Right hindlimb (tissue), 1 donor: Measurements from ENCODE around the gene FURIN.
A peak's percentile ranks its signal among the peaks of the same experiment; 100 is the strongest.
"Not testable (repeated sequence)": the region's sequence is repeated elsewhere in the genome, so short reads cannot be mapped to it uniquely, and the experiment has no call there.

Experiments
- DNase-seq: peaks from one replicate; pipeline ENCODE4 v3.0.0-alpha.2; 2018

Gene FURIN

DNA sequence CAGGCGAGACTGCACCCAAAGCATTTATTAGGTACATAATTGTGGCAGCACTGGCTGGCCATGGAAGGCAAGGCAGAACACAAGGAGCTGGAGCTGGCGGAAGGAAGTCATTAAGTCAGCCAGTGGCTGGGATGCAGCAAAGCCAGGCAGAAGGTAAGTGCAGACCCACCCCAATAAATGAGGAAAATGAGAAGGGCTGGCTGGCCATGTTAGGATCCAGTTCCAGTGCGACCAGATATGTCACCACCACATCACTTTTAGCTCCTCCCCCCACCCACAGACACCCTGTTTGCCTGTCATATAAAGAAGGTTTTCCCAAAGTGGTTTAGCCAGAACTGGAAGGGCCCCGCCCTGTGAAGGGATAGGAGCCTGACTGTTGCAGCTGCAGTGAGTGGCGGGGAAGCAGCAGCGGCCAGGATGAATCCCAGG, at the start of gene FURIN:
FURIN (plus strand) TSS at position 328 of the 429 bp plus-strand sequence. CDS start 7,153 bp downstream, outside the sequence.
- no peak for DNase-seq

DNA sequence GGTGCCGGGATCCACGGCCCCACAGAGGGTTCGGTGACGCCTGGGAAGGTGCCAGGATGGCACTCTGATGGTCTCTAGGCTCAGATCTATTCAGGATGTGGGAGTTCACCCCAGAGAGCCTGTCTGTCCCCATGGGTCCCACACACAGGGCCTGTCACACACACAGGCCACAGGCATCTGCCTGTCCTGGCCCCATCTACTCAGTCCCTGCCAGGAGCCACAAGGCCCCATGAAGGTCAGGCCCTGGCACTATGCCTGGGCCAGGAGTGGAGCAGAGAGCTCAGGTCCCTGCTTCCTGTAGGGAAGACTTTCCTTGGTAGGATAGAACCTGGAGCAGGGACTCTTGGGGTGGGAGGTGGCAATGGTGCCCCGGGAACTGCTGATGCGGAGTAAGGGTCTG, 49.0 kb upstream of the FURIN start:
- no peak for DNase-seq

DNA sequence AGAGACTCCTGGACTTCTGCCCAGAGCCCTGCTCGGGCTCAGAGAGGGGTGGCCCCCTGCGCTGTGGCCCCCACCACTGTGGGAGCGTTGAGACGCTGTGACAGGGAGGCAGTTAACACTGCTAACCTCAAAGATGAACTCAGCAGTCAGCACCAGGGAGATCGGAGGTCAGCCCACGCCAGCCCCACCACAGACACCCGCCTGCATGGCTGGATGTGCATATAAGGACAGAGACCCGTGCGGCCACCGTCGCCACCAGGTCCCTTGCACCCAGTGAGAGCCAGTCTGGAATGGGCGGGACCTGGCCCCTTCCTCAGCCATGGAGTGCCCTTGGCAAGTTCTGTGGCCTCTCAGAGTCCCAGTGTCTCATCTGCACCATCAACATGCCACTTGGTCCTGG, 48.5 kb upstream of the FURIN start:
- DNase-seq, result no peak

- DNase-seq, result no peak
These were observed 47.9 kb upstream of the FURIN start for GRCh38 chr15:90820481-90820880.

DNA sequence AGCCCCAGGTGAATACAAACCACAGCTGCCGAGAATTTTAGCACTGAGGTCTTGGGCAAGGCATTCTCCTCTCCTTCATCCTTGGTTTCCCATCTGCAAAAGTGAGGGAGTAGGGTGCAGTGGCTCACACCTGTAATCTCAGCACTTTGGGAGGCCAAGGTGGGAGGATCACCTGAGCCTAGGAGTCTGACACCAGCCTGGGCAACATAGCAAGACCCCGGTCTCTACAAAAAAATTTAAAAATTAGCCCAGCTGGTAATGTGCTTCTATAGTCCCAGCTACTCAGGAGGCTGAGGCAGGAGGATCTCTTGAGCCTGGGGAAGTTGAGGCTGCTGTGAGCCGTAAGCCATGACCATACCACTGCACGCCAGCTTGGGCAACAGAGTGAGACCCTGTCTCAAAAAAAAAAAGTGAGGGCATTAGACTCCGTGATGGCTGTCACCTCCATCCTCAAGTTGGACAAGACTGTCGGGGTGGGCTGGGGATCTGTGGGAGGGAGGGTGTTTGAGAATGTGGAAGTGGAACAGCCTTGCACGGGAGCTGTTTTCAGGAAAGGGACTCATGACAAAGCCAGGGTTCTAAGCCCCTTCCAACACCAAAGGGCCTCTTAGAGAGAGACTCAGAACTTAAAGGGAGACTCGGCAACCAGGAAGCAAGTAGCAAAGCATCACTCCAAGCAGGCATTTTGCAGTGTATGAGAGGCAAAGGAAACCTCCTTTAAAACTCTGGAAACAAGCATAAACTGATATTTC, 46.0 kb upstream of the FURIN start:
- DNase-seq, result no peak

DNA sequence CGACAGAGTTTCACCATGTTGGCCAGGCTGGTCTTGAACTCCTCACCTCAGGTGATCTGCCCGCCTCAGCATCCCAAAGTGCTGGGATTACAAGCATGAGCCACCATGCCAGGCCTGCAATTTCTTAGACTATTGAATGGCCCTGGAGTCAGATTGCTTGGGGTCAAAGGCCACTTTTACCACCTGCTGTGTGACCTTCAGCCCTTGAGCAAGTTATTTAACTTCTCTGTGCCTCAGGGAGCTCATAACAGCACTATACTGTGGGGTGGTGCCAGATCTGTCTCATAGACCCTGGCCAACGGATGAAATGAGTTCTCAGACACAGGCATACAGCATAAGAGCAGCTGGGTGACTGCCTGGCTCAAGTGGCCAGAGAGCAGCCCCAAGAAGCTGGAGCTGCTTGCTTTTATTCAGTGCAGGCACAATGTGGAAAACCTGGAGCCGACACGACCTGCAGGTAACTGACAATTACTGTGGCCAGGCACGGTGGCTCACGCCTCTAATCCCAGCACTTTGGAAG, 44.9 kb upstream of the FURIN start:
- no peak for DNase-seq

DNA sequence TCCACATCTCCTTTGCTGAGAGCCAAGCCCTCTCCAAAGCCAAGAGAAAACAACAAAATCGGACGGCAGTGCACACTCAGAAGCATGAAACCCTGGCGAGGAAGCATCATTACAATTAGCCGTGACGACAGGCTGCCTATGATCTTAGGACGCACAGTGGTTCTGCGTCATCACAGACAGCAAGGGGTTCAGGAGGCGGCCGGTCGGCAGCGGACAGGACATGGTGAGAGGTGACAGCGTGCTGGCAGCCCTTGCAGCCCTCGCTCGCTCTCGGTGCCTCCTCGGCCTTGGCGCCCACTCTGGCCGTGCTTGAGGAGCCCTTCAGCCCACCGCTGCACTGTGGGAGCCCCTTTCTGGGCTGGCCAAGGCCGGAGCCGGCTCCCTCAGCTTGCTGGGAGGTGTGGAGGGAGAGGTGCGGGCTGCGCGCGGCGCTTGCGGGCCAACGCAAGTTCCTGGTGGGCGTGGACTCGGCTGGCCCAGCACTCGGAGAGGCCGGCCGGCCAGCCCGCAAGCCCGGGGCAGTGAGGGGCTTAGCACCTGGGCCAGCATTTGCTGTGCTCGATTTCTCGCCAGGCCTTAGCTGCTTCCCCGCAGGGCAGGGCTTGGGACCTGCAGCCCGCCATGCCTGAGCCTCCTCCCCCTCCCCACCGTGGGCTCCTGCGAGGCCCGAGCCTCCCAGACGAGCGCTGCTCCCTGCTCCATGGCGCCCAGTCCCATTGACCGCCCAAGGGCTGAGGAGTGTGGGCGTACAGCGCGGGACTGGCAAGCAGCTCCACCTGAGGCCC, 43.1 kb upstream of the FURIN start:
- not testable (repeated sequence) for DNase-seq

GRCh38 chr15:90826206-90826885, 42.0 kb upstream of the FURIN start:
- DNase-seq, result not testable (repeated sequence)

- DNase-seq, result no peak
These were observed 41.4 kb upstream of the FURIN start for GRCh38 chr15:90826886-90827435.

GRCh38 chr15:90828111-90828510, 40.3 kb upstream of the FURIN start:
- DNase-seq, result no peak

DNA sequence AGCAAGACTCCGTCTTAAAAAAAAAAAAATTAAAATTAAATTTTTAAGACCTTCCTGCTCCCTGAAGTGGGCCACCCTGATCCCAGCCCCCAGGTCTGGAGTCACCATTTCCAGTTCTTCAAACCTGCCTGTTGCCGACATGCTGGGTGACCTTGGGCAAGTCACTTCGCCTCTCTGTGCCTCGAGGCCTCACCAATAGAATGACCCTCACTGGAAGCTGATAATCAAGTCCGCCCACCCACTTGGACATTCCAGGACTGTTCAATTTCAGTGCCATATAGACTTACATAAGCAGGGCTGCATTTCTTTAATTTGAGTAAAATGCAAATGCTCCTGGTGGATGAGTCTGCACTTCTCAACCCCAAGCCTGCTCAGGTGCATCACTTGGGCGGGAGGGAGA, 39.3 kb upstream of the FURIN start:
- DNase-seq, result no peak

DNA sequence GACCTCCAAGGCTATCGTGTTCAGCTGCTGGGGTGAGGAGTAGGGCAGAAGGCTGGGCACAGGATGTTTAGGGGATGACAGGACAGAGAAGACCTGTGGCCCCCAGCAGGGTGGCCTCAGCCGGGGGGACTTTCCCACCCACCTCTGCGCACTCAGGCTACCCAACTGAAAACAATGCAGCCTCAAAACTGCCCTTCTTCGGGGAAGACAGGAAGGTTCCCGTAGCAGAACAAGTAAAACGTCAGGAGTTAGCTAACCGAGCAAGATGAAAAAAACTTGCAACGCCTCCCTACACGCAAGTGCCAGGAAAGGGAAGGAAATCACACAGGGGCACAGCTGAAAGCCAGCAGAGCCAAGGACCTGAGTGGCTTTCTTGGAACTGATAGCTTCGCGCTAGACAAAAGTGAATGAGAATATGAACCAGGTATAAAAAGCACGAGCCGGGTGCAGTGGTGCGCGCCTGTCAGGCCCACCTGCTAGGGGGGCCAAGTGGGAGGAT, 38.4 kb upstream of the FURIN start:
- DNase-seq, result no peak

- no peak for DNase-seq
These were observed 33.8 kb upstream of the FURIN start for GRCh38 chr15:90834626-90835025.

DNA sequence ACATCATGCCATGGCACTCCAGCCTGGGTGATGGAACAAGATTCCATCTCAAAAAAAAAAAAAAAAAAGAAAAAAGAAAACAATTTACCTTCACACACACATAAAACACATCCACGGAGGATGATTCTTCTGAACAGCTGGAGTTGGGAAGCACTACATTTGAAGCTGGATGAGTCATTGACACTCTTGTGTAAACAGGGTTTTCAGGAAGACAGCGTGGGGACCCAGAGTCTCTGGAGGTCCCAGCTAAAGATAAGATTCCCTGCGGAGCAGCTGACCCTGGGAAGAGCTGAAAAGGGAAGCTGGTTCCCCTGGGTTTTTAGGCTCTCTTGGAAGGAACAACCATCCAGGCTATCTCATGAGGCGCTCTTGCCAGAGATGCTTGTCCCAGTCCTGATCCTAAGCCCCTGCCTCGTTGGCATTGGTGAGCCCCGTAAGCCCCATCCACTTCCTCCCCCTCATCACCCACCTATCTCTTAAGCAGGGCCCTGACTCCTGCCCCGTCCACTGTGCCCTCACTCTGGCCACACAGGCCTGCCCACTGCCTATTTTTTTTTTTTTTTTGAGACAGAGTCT, 32.0 kb upstream of the FURIN start:
- DNase-seq, result no peak

DNA sequence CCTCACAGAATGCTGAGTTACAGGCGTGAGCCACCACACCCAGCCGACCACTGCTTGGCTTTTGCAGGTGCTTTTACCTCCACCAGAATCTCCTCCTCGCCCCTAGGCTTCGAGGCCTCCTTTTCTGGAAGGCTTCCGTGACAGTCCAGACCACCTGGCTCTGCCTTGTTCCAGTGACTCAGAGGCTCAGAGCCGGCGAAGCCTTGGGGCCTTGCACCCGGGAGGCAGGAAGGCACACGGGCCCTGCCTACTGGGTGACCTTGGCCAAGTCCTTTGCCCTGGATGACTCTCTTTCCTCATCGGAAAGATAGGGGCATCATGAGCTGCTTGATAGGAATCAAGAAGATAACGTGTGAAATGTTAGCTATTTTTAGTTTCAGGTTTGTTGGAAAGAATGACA, 31.3 kb upstream of the FURIN start:
- no peak for DNase-seq

GRCh38 chr15:90838139-90838538, 30.2 kb upstream of the FURIN start:
- DNase-seq, result no peak

DNA sequence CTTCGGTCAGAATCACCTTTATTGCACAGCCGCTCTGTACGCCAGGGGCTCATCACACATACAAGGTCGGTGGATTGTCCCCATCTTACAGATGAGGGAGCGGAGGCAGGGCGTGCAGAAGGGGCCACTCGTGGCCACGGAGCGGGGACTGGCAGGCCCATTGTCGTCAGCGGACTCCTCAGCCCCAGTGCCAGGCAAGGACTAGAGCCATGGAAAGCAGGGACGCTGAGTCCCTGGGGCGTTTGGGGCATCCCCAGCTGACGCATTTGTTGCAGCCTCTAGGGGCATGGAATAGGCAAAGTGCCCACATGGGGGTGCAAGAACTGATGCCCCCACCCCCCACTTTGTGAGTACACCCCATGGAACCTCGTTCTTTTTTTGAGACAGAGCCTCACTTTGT, 29.8 kb upstream of the FURIN start:
- no peak for DNase-seq

- DNase-seq, result peak; percentile 47
These were observed 29.0 kb upstream of the FURIN start for GRCh38 chr15:90839187-90840071.

DNA sequence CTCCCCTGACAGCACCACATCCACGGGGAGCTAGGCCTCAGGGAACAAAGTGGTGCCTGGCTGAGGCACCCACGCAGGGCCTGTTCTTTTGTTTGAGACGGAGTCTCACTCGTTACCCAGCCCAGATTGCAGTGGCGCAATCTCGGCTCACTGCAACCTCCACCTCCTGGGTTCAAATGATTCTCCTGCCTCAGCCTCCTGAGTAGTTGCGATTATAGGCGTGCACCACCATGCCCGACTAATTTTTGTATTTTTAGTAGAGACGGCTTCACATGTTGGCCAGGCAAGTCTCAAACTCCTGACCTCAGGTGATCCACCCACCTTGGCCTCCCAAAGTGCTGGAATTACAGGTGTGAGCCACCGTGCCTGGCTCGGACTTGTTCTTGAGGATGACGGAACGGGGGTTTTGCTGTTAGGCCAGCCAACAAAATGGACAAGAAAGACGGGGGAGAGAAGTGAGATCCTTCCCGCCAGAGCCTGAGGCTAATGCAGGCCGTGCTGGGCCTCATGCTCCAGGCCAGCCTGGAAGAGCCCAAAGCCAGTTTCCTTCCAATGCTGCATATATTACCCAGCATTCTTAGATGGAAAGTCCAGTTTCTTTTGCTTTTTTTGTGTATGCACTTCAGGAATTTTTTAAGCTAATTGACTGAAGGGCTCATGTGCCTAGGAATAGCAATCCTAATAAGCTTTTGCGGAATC, 28.1 kb upstream of the FURIN start:
- DNase-seq, result no peak

- no peak for DNase-seq
These were observed 27.4 kb upstream of the FURIN start for GRCh38 chr15:90840954-90841353.

GRCh38 chr15:90844696-90845095, 23.7 kb upstream of the FURIN start:
- no peak for DNase-seq
